Calu3 (cell line): ENCODE measurements around the gene KCNG2. TPM values are rescaled to one million over a fixed set of nuclear protein-coding genes. Genes with fewer than 3 reads are reported as not detected.

Source experiments
- BruUV-seq: library from RNA; stranded (reverse); fragments of 400-500 nt; replicated peaks from 2 replicates; lab custom pipeline; 2021; lab: Mats Ljungman, UMichigan
- CTCF ChIA-PET: fragments of 300-600 bp; sonication (Branson Sonifier 250); formaldehyde crosslinking; loops from one replicate; lab custom pipeline; 2022; ENCODE audit warnings: antibody characterized with exemption; lab: Charles Lee
- DNase-seq: peaks from one replicate; pipeline ENCODE4 v3.0.0; 2022
- H3K27ac Mint-ChIP-seq: one replicate; pipeline ENCODE4 v1.8.0; 2022; ENCODE audit warnings: mixed read lengths; ENCODE audit not compliant: unreplicated experiment
- H3K27me3 Mint-ChIP-seq: one replicate; pipeline ENCODE4 v1.8.0; 2022; ENCODE audit warnings: mixed read lengths; ENCODE audit not compliant: unreplicated experiment
- H3K36me3 Mint-ChIP-seq: one replicate; pipeline ENCODE4 v1.8.0; 2022; ENCODE audit warnings: mild to moderate bottlenecking, moderate library complexity, mixed read lengths; ENCODE audit not compliant: insufficient read depth, unreplicated experiment
- H3K4me1 Mint-ChIP-seq: one replicate; pipeline ENCODE4 v1.8.0; 2022; ENCODE audit warnings: mild to moderate bottlenecking, low read depth, mixed read lengths; ENCODE audit not compliant: unreplicated experiment
- H3K4me3 Mint-ChIP-seq: one replicate; pipeline ENCODE4 v1.8.0; 2022; ENCODE audit warnings: mild to moderate bottlenecking, low read depth, moderate library complexity, mixed read lengths; ENCODE audit not compliant: unreplicated experiment
- H3K9me3 Mint-ChIP-seq: one replicate; pipeline ENCODE4 v1.8.0; 2022; ENCODE audit warnings: low read depth, mixed read lengths; ENCODE audit not compliant: unreplicated experiment
- CTCF ChIP-seq: fragments of 200-600 bp; IDR thresholded peaks from one replicate; pipeline ENCODE4 v1.8.0; 2022; ENCODE audit warnings: antibody characterized with exemption; ENCODE audit not compliant: unreplicated experiment
- intact Hi-C: fragments of 100-400 bp; cut with micrococcal nuclease; formaldehyde crosslinking; loops from one replicate; pipeline ENCODE4 v1.10.0; 2022; ENCODE audit not compliant: unreplicated experiment
- total RNA-seq: library from RNA; stranded (reverse); gene quantifications from 2 replicates; pipeline ENCODE4 v1.2.3, GENCODE V29; 2022

Gene KCNG2
- total RNA-seq, 1 experiment from 2014 or later, result not detected

- DNase-seq, result no peak
- Mint-ChIP-seq H3K9me3 (peaks cover 9% of the 10 kb centered on the region), H3K36me3 (peaks cover 5% of the 10 kb centered on the region), H3K4me1 (no peaks in the 10 kb centered on the region), H3K27me3 (peaks cover 11% of the 10 kb centered on the region), H3K27ac (no peak overlapping the region), H3K4me3 (no peak overlapping the region)
- CTCF ChIA-PET, result no interaction called here
- no peak for TF ChIP-seq CTCF
- no TSS peak for BruUV-seq
- intact Hi-C loops, result no loop called here
Observed at GRCh38 chr18:79834834-79835233, 37.1 kb downstream of the KCNG2 start.

- H3K4me3 Mint-ChIP-seq, result no peak overlapping the region
- no peaks in the 10 kb centered on the region for H3K4me1 Mint-ChIP-seq
- no peak overlapping the region for H3K27ac Mint-ChIP-seq
- no peaks in the 10 kb centered on the region for H3K36me3 Mint-ChIP-seq
- no peak for TF ChIP-seq CTCF
- no peaks in the 10 kb centered on the region for H3K27me3 Mint-ChIP-seq
- CTCF ChIA-PET, result no interaction called here
- DNase-seq, result no peak
- intact Hi-C loops, result no loop called here
- H3K9me3 Mint-ChIP-seq, result peaks cover 12% of the 10 kb centered on the region
- BruUV-seq, result no TSS peak
Observed at GRCh38 chr18:79841936-79842335, 44.2 kb downstream of the KCNG2 start.

- no peaks in the 10 kb centered on the region for H3K27me3 Mint-ChIP-seq
- no peak for TF ChIP-seq CTCF
- no peak overlapping the region for H3K27ac Mint-ChIP-seq
- intact Hi-C loops, result no loop called here
- no TSS peak for BruUV-seq
- no peak for DNase-seq
- peaks cover 9% of the 10 kb centered on the region for H3K9me3 Mint-ChIP-seq
- CTCF ChIA-PET, result no interaction called here
- H3K4me3 Mint-ChIP-seq, result no peak overlapping the region
- H3K4me1 Mint-ChIP-seq, result no peaks in the 10 kb centered on the region
- H3K36me3 Mint-ChIP-seq, result no peaks in the 10 kb centered on the region
Observed at GRCh38 chr18:79844999-79845563, 47.3 kb downstream of the KCNG2 start.

- no peak overlapping the region for H3K4me3 Mint-ChIP-seq
- H3K4me1 Mint-ChIP-seq, result no peaks in the 10 kb centered on the region
- H3K27me3 Mint-ChIP-seq, result no peaks in the 10 kb centered on the region
- peaks cover 6% of the 10 kb centered on the region for H3K9me3 Mint-ChIP-seq
- intact Hi-C loops, result no loop called here
- DNase-seq, result no peak
- BruUV-seq, result no TSS peak
- no peak overlapping the region for H3K27ac Mint-ChIP-seq
- TF ChIP-seq CTCF, result no peak
- CTCF ChIA-PET, result no interaction called here
- H3K36me3 Mint-ChIP-seq, result no peaks in the 10 kb centered on the region
Observed at GRCh38 chr18:79846936-79847557, 49.3 kb downstream of the KCNG2 start.
